Heart left ventricle (tissue), 16 donors: ENCODE results near the gene KCP. TPM values are rescaled to one million over a fixed set of nuclear protein-coding genes. Genes with fewer than 3 reads are reported as not detected.

Experiments
- ATAC-seq, 4 donors: fragments of 200-7000 bp; cut with Tn5 transposase; one replicate each; pipeline ENCODE4 v1.9.1; 2020 to 2022; ENCODE audit warnings: moderate library complexity in 4 of 4, mild to moderate bottlenecking in 3 of 4, moderate number of reproducible peaks in 1 of 4
- DNase-seq, 5 donors: peaks; one replicate each; pipeline ENCODE4 v3.0.0-alpha.2; 2020
- H3K27ac ChIP-seq, 12 donors: fragments of 200-600 bp; sonication (generic) in 4 of 12; one replicate each; pipeline versions ENCODE4 v1.5.0 to v1.8.0; 2016 to 2022; ENCODE audit warnings: mild to moderate bottlenecking in 2 of 12
- H3K27me3 ChIP-seq, 9 donors: fragments of 200-600 bp; sonication (generic) in 2 of 9; one replicate each; pipeline versions ENCODE4 v1.5.1 to v1.8.0; 2016 to 2022; ENCODE audit warnings: mild to moderate bottlenecking in 3 of 9
- H3K36me3 ChIP-seq, 9 donors: fragments of 200-600 bp; sonication (generic) in 2 of 9; one replicate each; pipeline versions ENCODE4 v1.5.0 to v1.8.0; 2018 to 2022; ENCODE audit warnings: mild to moderate bottlenecking in 2 of 9
- H3K4me1 ChIP-seq, 12 donors: fragments of 200-600 bp; sonication (generic) in 4 of 12; one replicate each; pipeline versions ENCODE4 v1.5.0 to v1.8.0; 2016 to 2022; ENCODE audit warnings: mild to moderate bottlenecking in 3 of 12
- H3K4me3 ChIP-seq, 12 donors: fragments of 200-600 bp; sonication (generic) in 4 of 12; one replicate each; pipeline versions ENCODE4 v1.5.0 to v1.8.0; 2017 to 2022; ENCODE audit warnings: mild to moderate bottlenecking in 9 of 12, moderate library complexity in 4 of 12
- H3K9me3 ChIP-seq, 12 donors: fragments of 200-600 bp; sonication (generic) in 4 of 12; one replicate each; pipeline versions ENCODE4 v1.5.0 to v1.8.0; 2016 to 2022; ENCODE audit warnings: mild to moderate bottlenecking in 1 of 12
- CTCF ChIP-seq, 12 donors: fragments of 200-600 bp; sonication (generic) in 4 of 12; IDR thresholded peaks; one replicate each; pipeline versions ENCODE4 v1.5.0 to v1.8.0; 2018 to 2022; ENCODE audit warnings: antibody characterized with exemption in 12 of 12, mild to moderate bottlenecking in 5 of 12
- POLR2A ChIP-seq, 2 donors: fragments of 450-650 bp; IDR thresholded peaks; one replicate each; pipeline ENCODE4 v1.6.1; 2017; ENCODE audit warnings: antibody characterized with exemption in 2 of 2, mild to moderate bottlenecking in 2 of 2, moderate library complexity in 2 of 2
- WGBS, 4 donors: extraction: QIAGEN DNeasy Blood & Tissue Kit in 2 of 4; methylation state at CpG; one replicate each; pipeline versions ENCODE4 v1.1.5 to v1.1.7; 2013 to 2018; 5-methylcytosine and 5-hydroxymethylcytosine counted together
- intact Hi-C, 10 donors: fragments of 100-400 bp; cut with DNase I; formaldehyde crosslinking; loops; one replicate each; pipeline versions ENCODE4 v1.11.1 to v1.14.2; 2022
- polyA plus RNA-seq, 2 donors: library from polyadenylated mRNA; stranded (reverse); fragments of 200-250 nt; gene quantifications; one replicate each; pipeline ENCODE4 v1.2.3, GENCODE V29; 2013
- total RNA-seq, 9 donors: library from RNA; depleted of rRNA in 2 of 9; stranded (reverse); fragments of >200 nt in 2 of 9; fragmentation: NEBNext Ultra II Directional in 3 of 9; extraction: Animal tissue kit (Norgen Biotek cat#: 25700) in 3 of 9; gene quantifications; one replicate each; pipeline versions ENCODE4 v1.1.0 to v1.2.4, GENCODE V29; 2016 to 2023
- donor health status: ischemic (EF 13 %, LVEDD 7.1; RV severe dilation, severe dysfunction).
- donor health status: healthy with polysubstance abuse.
- donor health status: DM: no; HTN: yes; CAD: no.
- donor health status: DM: no; HTN: no; CAD: no.
- donor health status: ischemic (EF 25% LVEDD 6.9; RV normal size, moderate dysfunction).
- donor health status: ischemic (EF 25% LVEDD 5.7; RV mildly dilated, moderate dysfunction).
- donor health status: healthy.
- donor health status: DM: yes; HTN: yes; CAD: no.
- donor health status: ischemic (EF 35%, LVEDD 5.7; RV mildly dilated, moderate dysfunction).
- donor health status: nonischemic (EF 11% LVEDD 7.7; RV severe dilation, severe dysfunction).
- donor health status: DM: yes; HTN: yes; CAD: no.
- donor health status: PGD.
- donor health status: ischemic (EF 29% LVEDD 5.4; RV normal size, mild dysfunction).
- donor health status: nonischemic (EF 23%, LVEDD 6.1; RV moderate dilation, normal function).

The KCP gene
- total and polyA plus RNA-seq, 11 donors: 0.14 to 1.3 (median 0.29) TPM; not detected in 1

DNA sequence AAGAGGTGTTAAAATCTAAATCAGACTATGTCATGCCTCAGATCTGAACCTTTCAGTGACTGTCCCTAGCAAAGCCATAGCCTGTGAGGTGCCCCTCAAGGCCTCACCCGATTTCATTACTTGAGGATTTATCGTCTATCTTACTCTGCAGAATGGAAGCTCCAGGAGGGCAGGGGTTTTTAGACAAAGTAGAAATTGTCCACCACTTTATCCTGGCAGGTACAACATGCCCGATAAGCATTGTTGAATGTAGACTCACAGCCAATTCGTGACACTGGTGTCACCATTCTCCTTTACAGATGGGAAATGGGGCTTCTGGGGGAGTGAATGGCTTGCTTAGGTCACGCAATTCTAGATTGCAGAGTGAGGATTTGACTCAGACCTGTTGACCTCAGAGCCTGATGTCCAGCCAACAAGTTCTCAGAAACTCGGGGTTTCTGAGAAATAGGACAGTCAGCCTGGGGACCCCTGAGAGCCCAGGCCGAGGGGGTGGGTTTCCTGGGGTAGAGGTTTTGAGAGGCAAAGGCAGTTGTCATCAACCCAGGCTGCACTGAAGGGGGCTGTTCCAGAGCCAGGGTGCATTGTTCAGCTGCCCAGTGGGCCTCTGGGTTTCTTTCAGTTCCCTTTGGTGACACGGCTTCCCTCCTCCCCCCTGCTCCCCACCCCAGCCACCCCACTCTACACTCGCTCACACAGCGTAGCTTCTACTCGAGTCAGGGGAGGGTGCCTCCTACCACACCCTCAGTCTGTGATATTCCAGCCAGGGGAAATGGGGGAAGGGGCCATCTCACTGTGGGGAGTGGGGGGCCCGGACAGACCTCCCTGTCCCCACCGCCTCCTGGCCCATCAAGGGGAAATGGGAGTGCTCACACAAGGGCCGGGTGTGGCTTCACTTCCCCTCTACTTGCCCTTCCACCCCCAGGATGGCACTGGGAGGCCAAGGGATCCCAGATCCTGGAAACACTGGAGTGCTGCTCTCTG, 24.1 kb upstream of the KCP start:
- intact Hi-C loops: no loop called here
- ATAC-seq (peak in 3 of 4 donors; percentile 19 to 27 (median 25)), DNase-seq (no peak)
- Histone ChIP-seq H3K27me3 (peaks cover 0 to 46% (median 18%) of the 10 kb centered on the region in 9 donors), H3K36me3 (no peaks in the 10 kb centered on the region), H3K4me1 (peaks cover 0 to 54% (median 8%) of the 10 kb centered on the region in 12 donors), H3K9me3 (no peaks in the 10 kb centered on the region), H3K4me3 (no peak overlapping the region), H3K27ac (peak overlapping the region in 2 of 12 donors; percentile 17 to 87)
- no peak for TF ChIP-seq CTCF (IDR thresholded peaks at IDR 0.05)
- no peak for TF ChIP-seq POLR2A (IDR thresholded peaks at IDR 0.05)
- 49 to 73% (median 67%) methylated on average over 14 of the region's 14 CpGs for WGBS, 4 donors

DNA sequence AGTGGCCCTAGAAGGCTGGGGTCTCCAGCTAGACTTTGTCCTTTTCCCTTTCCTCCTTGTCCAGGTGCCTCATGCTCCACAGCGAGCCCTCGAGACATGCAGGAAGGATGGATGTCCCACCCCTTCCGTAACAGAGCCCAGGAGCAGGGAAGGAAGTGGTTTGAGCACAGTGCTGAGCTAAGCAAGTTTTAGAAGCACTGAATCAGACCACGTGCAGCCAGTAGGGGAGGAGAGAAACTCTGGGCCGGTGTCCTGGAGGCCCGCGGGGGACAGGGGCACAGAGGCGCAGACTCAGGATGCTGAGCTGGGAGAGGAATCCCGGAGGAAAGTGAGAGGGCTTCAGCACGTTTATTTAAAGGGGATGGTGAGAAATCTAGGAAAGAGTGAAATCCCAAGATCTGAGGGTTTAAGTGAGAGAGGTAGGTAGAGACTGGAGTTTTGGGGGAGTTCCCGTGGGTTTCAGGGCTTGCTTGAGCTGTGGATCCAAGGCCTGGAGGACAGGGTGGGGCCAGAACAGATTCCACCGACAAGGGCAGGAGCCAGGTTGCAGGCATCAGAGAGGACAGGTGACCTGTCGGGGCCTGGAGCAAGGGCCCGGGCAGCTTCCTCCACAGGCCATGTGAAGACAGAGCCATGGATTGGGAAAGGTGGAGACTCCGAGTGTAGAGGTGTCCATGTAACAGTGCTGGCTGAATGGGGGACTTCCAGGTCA, 22.8 kb upstream of the KCP start:
- Histone ChIP-seq H3K27ac (peak overlapping the region in 1 of 12 donors; percentile 87), H3K9me3 (no peaks in the 10 kb centered on the region), H3K4me1 (peaks cover 0 to 43% (median 5%) of the 10 kb centered on the region in 12 donors), H3K4me3 (peak overlapping the region in 2 of 12 donors; percentile 10 to 36), H3K36me3 (no peaks in the 10 kb centered on the region), H3K27me3 (peaks cover 0 to 46% (median 12%) of the 10 kb centered on the region in 9 donors)
- ATAC-seq (peak; percentile 47 to 71 (median 63)), DNase-seq (peak in 3 of 5 donors; percentile 40 to 64 (median 53))
- 56 to 63% (median 58%) methylated on average over 15 of the region's 15 CpGs for WGBS, 4 donors
- intact Hi-C loops: no loop called here
- TF ChIP-seq POLR2A (IDR thresholded peaks at IDR 0.05): no peak
- TF ChIP-seq CTCF (IDR thresholded peaks at IDR 0.05): no peak

DNA sequence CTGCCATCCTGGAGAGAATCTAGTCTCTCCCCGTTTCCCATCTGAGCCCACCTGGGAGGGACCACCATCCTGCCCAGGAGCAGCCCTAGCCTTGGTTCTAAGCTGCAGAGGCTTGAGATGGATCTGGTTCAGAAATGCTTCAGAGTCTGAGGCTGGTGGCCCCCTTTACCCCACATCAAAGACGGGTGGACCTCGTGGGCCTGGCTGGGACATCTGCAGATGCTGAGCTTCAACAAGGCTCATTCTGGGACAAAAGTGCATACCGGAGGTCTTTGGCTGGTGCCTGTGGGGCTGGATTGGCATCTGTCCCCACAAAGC, 22.3 kb upstream of the KCP start:
- peaks cover 0 to 45% (median 7%) of the 10 kb centered on the region in 9 donors for H3K27me3 ChIP-seq
- intact Hi-C loops: no loop called here
- H3K9me3 ChIP-seq: no peaks in the 10 kb centered on the region
- no peaks in the 10 kb centered on the region for H3K36me3 ChIP-seq
- ATAC-seq: no peak
- H3K27ac ChIP-seq: peak overlapping the region in 1 of 12 donors; percentile 87
- TF ChIP-seq CTCF (IDR thresholded peaks at IDR 0.05) (no peak), POLR2A (IDR thresholded peaks at IDR 0.05) (no peak)
- H3K4me1 ChIP-seq: peaks cover 0 to 42% (median under 1%) of the 10 kb centered on the region in 12 donors
- DNase-seq: no peak
- WGBS, 4 donors: 71 to 79% (median 75%) methylated on average over 4 of the region's 4 CpGs
- H3K4me3 ChIP-seq: peak overlapping the region in 1 of 12 donors; percentile 36
